Esophagus squamous epithelium (tissue), 4 donors: ENCODE measurements around the gene CD244.

Experiments
- CTCF ChIP-seq, 6 experiments: fragments of 450-650 bp in 4 of 6; fragments of 200-600 bp in 2 of 6; sonication (generic) in 2 of 6; IDR thresholded peaks; one replicate each; pipeline ENCODE4 v1.5.1; 2016 to 2019; ENCODE audit warnings: antibody characterized with exemption in 6 of 6, mild to moderate bottlenecking in 4 of 6, moderate library complexity in 4 of 6
- POLR2A ChIP-seq, 4 donors: fragments of 450-650 bp; IDR thresholded peaks; one replicate each; pipeline ENCODE4 v1.6.1; 2017; ENCODE audit warnings: antibody characterized with exemption in 4 of 4, mild to moderate bottlenecking in 4 of 4, moderate library complexity in 3 of 4

- TF ChIP-seq CTCF (IDR thresholded peaks at IDR 0.05) (no peak), POLR2A (IDR thresholded peaks at IDR 0.05) (no peak)
Observed at GRCh38 chr1:160821627-160822026, 41.1 kb downstream of the CD244 start.
